HG02981 (cell line): ENCODE measurements around the gene RAD51B.

Experiments used
- ATAC-seq: cut with Tn5 transposase; IDR thresholded peaks from one replicate; pipeline ENCODE4 v1.9.1; 2021; ENCODE audit warnings: mild to moderate bottlenecking, moderate library complexity; ENCODE audit not compliant: unreplicated experiment

RAD51B gene

DNA sequence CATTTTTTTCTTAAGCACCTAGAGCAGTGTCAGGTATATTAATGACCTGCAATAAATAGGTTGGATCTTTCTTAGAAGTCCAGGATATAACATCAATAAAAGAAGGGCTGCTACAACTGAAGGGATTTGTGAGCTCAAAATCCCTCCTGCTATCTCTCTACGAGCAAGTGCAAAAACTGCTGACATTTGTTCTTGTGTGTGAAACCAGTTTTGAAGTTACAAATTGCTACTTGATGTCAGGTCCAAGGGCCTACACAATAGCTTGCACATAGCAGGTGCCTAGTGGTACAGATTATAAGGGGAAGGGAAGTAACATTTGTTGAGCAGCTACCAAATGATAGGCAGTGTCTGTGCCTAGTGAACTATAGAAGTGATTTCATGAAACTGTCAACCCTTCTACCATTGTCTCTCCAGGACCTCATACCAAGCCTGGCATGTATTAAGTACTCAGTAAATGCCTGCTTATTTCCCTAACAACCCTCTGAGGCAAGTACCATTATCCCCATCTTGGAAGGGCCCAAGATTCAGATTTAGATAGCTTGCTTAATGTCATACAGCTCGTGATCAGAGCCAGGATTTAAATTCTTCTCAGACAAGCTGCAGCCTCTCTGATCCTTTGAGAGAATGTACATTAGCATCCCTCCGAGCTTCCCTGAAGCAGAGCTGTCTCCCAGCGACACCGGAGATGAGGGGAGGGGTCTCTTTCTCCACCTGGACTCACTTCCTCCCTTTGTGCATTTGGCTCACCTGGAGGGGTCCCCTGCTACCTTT lies 673.0 kb downstream of the RAD51B start:
- ATAC-seq: no peak

- ATAC-seq: no peak
These were observed 673.8 kb downstream of the RAD51B start for GRCh38 chr14:68493152-68493911.

GRCh38 chr14:68495101-68496039 lies 675.8 kb downstream of the RAD51B start:
- ATAC-seq: no peak

DNA sequence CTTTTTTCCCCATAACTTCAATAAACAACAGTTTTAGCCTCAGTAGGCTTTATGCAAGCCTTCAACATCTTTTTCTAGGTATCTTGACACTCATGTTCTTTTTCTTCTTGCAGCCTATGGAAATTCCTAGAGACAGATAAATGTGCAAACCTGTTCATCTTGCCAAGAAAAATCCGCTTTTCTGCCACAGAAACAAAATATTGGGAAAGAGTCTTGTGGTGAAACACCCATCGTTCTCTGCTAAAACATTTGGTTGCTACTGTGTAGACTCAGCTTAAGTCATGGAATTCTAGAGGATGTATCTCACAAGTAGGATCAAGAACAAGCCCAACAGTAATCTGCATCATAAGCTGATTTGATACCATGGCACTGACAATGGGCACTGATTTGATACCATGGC lies 677.4 kb downstream of the RAD51B start:
- ATAC-seq: no peak

- ATAC-seq: no peak
These were observed 679.9 kb downstream of the RAD51B start for GRCh38 chr14:68499451-68499850.

GRCh38 chr14:68501171-68501570 lies 681.6 kb downstream of the RAD51B start:
- ATAC-seq: no peak

GRCh38 chr14:68501614-68502052 lies 682.1 kb downstream of the RAD51B start:
- no peak for ATAC-seq

DNA sequence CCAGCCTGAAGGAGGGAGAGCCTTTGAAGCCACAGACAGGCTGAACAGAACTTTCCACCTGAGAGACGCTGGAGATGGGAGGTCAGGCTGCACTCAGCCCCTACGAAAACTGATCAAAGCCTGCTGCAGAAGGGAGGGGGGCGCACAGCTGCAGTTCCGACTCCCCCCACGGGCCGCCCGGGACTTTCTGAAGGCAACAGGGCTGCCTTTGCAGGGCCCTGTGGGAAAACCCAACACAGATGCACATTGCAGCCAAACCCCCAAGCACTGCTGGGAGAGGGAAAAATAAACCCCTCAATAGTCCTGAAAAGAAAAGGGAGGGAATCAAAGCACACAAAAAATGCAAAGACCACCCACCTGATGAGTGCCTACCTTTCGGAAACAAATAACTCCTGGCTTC lies 682.7 kb downstream of the RAD51B start:
- no peak for ATAC-seq

DNA sequence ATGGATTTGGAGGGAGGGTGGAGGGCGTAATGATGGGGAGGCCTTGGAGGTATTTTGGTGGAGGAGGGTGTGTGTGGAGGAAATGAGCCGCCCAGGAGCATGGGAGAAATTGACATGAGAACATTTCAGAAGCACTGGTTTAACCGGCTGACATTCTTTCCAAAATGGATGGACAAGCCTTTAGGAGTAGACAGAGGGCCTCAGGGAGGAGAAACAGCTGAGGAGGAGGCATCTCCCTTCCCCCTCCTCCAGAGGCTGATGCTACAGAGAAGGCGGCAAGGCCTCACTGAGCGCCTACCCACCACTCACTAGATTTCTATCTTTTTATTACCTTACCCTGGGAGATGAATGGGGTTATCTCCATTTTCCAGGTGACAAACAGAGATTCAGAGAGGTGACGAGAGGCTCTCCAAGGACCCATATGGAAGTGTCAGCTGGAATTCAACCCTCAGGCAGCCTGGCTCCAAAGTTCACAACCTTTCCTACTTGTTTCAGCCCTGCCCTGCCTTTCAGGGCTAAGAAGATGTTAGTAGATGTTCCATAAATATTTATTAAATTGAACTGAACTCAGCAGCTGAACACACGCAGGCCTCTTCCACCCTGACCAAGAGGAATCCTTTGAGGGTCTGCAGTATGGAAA lies 683.7 kb downstream of the RAD51B start:
- ATAC-seq: no peak

GRCh38 chr14:68504861-68505260 lies 685.3 kb downstream of the RAD51B start:
- no peak for ATAC-seq

GRCh38 chr14:68506021-68506644 lies 686.6 kb downstream of the RAD51B start:
- ATAC-seq: peak; percentile 8

- peak; percentile 72 for ATAC-seq
These were observed 687.3 kb downstream of the RAD51B start for GRCh38 chr14:68506645-68507419.

DNA sequence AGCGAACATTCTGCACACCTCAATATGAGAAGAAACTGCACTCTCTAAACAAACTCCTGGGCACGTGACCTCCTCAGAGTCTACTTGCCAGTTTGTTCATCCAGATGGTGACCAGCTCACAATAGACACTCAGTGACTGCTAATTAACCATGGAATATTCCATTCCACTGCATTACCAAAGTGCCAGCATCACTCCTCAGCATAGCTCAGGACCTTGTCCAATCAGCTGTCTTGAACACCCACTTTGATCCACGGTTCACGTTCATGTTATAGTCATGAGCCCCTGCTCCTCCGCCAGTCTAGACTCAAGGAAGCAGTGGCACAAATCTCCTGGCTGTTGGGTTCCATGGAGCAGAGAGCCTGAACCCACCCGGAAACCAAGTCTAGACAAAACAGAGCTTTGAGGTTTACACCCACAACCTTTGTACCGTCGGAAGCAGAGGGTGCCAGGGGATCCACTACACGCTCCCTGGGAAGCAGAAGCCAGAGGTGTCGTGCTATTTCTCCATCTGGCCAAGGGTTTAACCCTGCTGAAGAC lies 688.0 kb downstream of the RAD51B start:
- no peak for ATAC-seq

- ATAC-seq: no peak
These were observed 689.0 kb downstream of the RAD51B start for GRCh38 chr14:68508581-68508980.

DNA sequence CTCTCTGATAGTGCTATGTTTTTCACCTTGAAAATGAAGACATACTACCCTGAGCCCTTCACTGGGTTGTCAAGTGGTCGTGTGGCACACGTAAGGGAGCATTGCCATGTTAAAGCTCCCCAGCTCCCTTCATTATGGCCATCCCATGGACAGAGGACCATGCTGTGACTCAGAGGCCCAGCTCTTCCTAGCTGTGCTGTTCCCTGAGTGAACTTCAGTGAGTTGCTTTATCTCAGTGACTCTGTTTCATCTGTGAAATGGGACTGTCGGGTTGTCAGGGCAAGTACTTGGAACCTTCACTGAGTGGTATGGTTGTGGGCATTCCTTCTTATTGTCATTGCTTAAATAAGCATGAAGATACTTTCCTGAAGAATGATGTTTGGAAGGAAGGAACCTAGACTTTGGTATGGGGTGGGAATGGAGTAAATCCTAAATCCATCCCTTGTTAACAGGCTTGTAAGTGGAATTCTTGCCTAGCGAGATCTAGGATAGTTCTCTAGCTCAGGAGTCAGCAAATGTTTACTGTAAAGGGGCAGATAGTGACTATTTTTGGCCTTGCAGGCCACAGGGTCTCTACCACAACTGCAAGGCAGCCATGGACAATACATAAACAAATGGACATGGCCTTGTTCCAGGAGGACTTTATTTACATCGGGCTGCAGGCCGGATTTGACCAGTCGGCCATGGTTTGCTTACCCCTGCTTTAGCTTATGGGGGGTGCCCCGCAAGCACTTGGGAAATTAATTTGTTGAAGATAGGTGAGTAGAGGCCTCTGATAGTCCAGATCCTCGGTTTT lies 689.8 kb downstream of the RAD51B start:
- ATAC-seq: no peak

- no peak for ATAC-seq
These were observed 690.9 kb downstream of the RAD51B start for GRCh38 chr14:68510201-68511128.
